ENCODE data around the gene PTPRB.

The PTPRB gene

GRCh38 chr12:70645494-70646317 lies 8.5 kb upstream of the PTPRB start:
- DNase-seq (ENCODE audit: insufficient read length, low spot score) (no peak), FAIRE-seq (no peak)
- TF ChIP-seq SPI1 (IDR thresholded peaks at IDR 0.05; ENCODE audit: low read depth, low read length) (no peak), POLR2A (IDR thresholded peaks at IDR 0.05; ENCODE audit: low read depth, low read length) (no peak), PAX5 (IDR thresholded peaks at IDR 0.05; ENCODE audit: insufficient read depth, low read length, severe bottlenecking) (no peak)

GRCh38 chr12:70644861-70645260 lies 7.6 kb upstream of the PTPRB start:
- no peak for FAIRE-seq
- DNase-seq (ENCODE audit: insufficient read length, low spot score): no peak
- TF ChIP-seq SPI1 (IDR thresholded peaks at IDR 0.05; ENCODE audit: low read depth, low read length) (no peak), POLR2AphosphoS5 (IDR thresholded peaks at IDR 0.05; ENCODE audit: low read depth, low read length) (no peak), POLR2A (IDR thresholded peaks at IDR 0.05; ENCODE audit: low read depth, low read length) (no peak), TAF1 (IDR thresholded peaks at IDR 0.05; ENCODE audit: low read depth, low read length) (no peak), POU2F2 (IDR thresholded peaks at IDR 0.05; ENCODE audit: low read depth, low read length) (no peak), PAX5 (IDR thresholded peaks at IDR 0.05; ENCODE audit: insufficient read depth, low read length, severe bottlenecking) (no peak)

- DNase-seq (ENCODE audit: insufficient read length, low spot score) (no peak), FAIRE-seq (no peak)
- TF ChIP-seq PAX5 (IDR thresholded peaks at IDR 0.05; ENCODE audit: insufficient read depth, low read length, severe bottlenecking) (no peak), POLR2AphosphoS5 (IDR thresholded peaks at IDR 0.05; ENCODE audit: low read depth, low read length) (no peak), SPI1 (IDR thresholded peaks at IDR 0.05; ENCODE audit: low read depth, low read length) (no peak), POLR2A (IDR thresholded peaks at IDR 0.05; ENCODE audit: low read depth, low read length) (no peak), POU2F2 (IDR thresholded peaks at IDR 0.05; ENCODE audit: low read depth, low read length) (no peak), TAF1 (IDR thresholded peaks at IDR 0.05; ENCODE audit: low read depth, low read length) (no peak)
Measured at GRCh38 chr12:70643939-70644338, 6.7 kb upstream of the PTPRB start.

GRCh38 chr12:70641691-70642090 lies 4.5 kb upstream of the PTPRB start:
- TF ChIP-seq POU2F2 (IDR thresholded peaks at IDR 0.05; ENCODE audit: low read depth, low read length): no peak
- no peak for TF ChIP-seq POLR2A (IDR thresholded peaks at IDR 0.05; ENCODE audit: low read depth, low read length)
- no peak for TF ChIP-seq TAF1 (IDR thresholded peaks at IDR 0.05; ENCODE audit: low read depth, low read length)
- no peak for TF ChIP-seq POLR2AphosphoS5 (IDR thresholded peaks at IDR 0.05; ENCODE audit: low read depth, low read length)
- TF ChIP-seq PAX5 (IDR thresholded peaks at IDR 0.05; ENCODE audit: insufficient read depth, low read length, severe bottlenecking): no peak
- no peak for TF ChIP-seq SPI1 (IDR thresholded peaks at IDR 0.05; ENCODE audit: low read depth, low read length)
- FAIRE-seq: no peak
- no peak for DNase-seq (ENCODE audit: insufficient read length, low spot score)

GRCh38 chr12:70640901-70641300 lies 3.7 kb upstream of the PTPRB start:
- no peak for TF ChIP-seq TAF1 (IDR thresholded peaks at IDR 0.05; ENCODE audit: low read depth, low read length)
- no peak for TF ChIP-seq SPI1 (IDR thresholded peaks at IDR 0.05; ENCODE audit: low read depth, low read length)
- TF ChIP-seq POLR2A (IDR thresholded peaks at IDR 0.05; ENCODE audit: low read depth, low read length): no peak
- no peak for TF ChIP-seq POU2F2 (IDR thresholded peaks at IDR 0.05; ENCODE audit: low read depth, low read length)
- no peak for TF ChIP-seq PAX5 (IDR thresholded peaks at IDR 0.05; ENCODE audit: insufficient read depth, low read length, severe bottlenecking)
- TF ChIP-seq POLR2AphosphoS5 (IDR thresholded peaks at IDR 0.05; ENCODE audit: low read depth, low read length): no peak
- DNase-seq (ENCODE audit: insufficient read length, low spot score) (no peak), FAIRE-seq (no peak)

GRCh38 chr12:70639535-70639934 lies 2.3 kb upstream of the PTPRB start:
- no peak for FAIRE-seq
- no peak for DNase-seq (ENCODE audit: insufficient read length, low spot score)
- no peak for TF ChIP-seq TAF1 (IDR thresholded peaks at IDR 0.05; ENCODE audit: low read depth, low read length)
- no peak for TF ChIP-seq SPI1 (IDR thresholded peaks at IDR 0.05; ENCODE audit: low read depth, low read length)
- no peak for TF ChIP-seq PAX5 (IDR thresholded peaks at IDR 0.05; ENCODE audit: insufficient read depth, low read length, severe bottlenecking)
- TF ChIP-seq POLR2A (IDR thresholded peaks at IDR 0.05; ENCODE audit: low read depth, low read length): no peak
- TF ChIP-seq POLR2AphosphoS5 (IDR thresholded peaks at IDR 0.05; ENCODE audit: low read depth, low read length): no peak
- TF ChIP-seq POU2F2 (IDR thresholded peaks at IDR 0.05; ENCODE audit: low read depth, low read length): no peak

GRCh38 chr12:70638639-70639360 lies 1.6 kb upstream of the PTPRB start:
- no peak for FAIRE-seq
- no peak for DNase-seq (ENCODE audit: insufficient read length, low spot score)
- no peak for TF ChIP-seq SPI1 (IDR thresholded peaks at IDR 0.05; ENCODE audit: low read depth, low read length)
- TF ChIP-seq PAX5 (IDR thresholded peaks at IDR 0.05; ENCODE audit: insufficient read depth, low read length, severe bottlenecking): no peak
- no peak for TF ChIP-seq POLR2AphosphoS5 (IDR thresholded peaks at IDR 0.05; ENCODE audit: low read depth, low read length)

GRCh38 chr12:70635755-70636154 lies 1.5 kb downstream of the PTPRB start:
- DNase-seq (ENCODE audit: insufficient read length, low spot score) (no peak), FAIRE-seq (no peak)
- TF ChIP-seq POLR2AphosphoS5 (IDR thresholded peaks at IDR 0.05; ENCODE audit: low read depth, low read length) (no peak), TAF1 (IDR thresholded peaks at IDR 0.05; ENCODE audit: low read depth, low read length) (no peak), POLR2A (IDR thresholded peaks at IDR 0.05; ENCODE audit: low read depth, low read length) (no peak), PAX5 (IDR thresholded peaks at IDR 0.05; ENCODE audit: insufficient read depth, low read length, severe bottlenecking) (no peak), POU2F2 (IDR thresholded peaks at IDR 0.05; ENCODE audit: low read depth, low read length) (no peak), SPI1 (IDR thresholded peaks at IDR 0.05; ENCODE audit: low read depth, low read length) (no peak)

GRCh38 chr12:70628701-70629480 lies 8.3 kb downstream of the PTPRB start:
- TF ChIP-seq SPI1 (IDR thresholded peaks at IDR 0.05; ENCODE audit: low read depth, low read length): no peak
- TF ChIP-seq POU2F2 (IDR thresholded peaks at IDR 0.05; ENCODE audit: low read depth, low read length): no peak
- TF ChIP-seq TAF1 (IDR thresholded peaks at IDR 0.05; ENCODE audit: low read depth, low read length): no peak
- no peak for TF ChIP-seq POLR2A (IDR thresholded peaks at IDR 0.05; ENCODE audit: low read depth, low read length)
- TF ChIP-seq PAX5 (IDR thresholded peaks at IDR 0.05; ENCODE audit: insufficient read depth, low read length, severe bottlenecking): no peak
- no peak for TF ChIP-seq POLR2AphosphoS5 (IDR thresholded peaks at IDR 0.05; ENCODE audit: low read depth, low read length)
- DNase-seq (ENCODE audit: insufficient read length, low spot score) (no peak), FAIRE-seq (no peak)
